OCI-LY3 (cell line): ENCODE results near the gene NPBWR2.

ENCODE experiments used
- H2AFZ ChIP-seq: fragments of 200-600, 300-600 bp; shearing (Covaris generic); 2 replicates; pipeline ENCODE4 v1.6.0; 2014; ENCODE audit warnings: antibody characterized with exemption, low read depth, low read length
- H3K27ac ChIP-seq: fragments of 200-600, 300-600 bp; sonication (generic); 2 replicates; pipeline ENCODE4 v1.5.1; 2014; ENCODE audit warnings: mild to moderate bottlenecking, low read length, moderate library complexity, mixed read lengths
- H3K27me3 ChIP-seq: fragments of 200-600, 300-600 bp; sonication (generic); 2 replicates; pipeline ENCODE4 v1.6.1; 2014; ENCODE audit warnings: low read depth, low read length, mixed read lengths
- H3K36me3 ChIP-seq: fragments of 200-600, 300-600 bp; sonication (generic); replicated peaks from 2 replicates; pipeline ENCODE3; 2014; ENCODE audit warnings: low read depth, low read length, mixed read lengths
- H3K4me1 ChIP-seq: fragments of 300-600, 200-600 bp; sonication (generic); 2 replicates; pipeline ENCODE4 v1.6.1; 2014; ENCODE audit warnings: low read length, mixed read lengths
- H3K4me2 ChIP-seq: fragments of 200-600, 300-600 bp; sonication (generic); 2 replicates; pipeline ENCODE4 v1.6.1; 2014; ENCODE audit warnings: low read length, mixed read lengths
- H3K4me3 ChIP-seq: fragments of 300-600, 200-600 bp; sonication (generic); 2 replicates; pipeline ENCODE4 v1.5.1; 2014; ENCODE audit warnings: antibody characterized with exemption, mild to moderate bottlenecking, low read length, moderate library complexity
- H3K79me2 ChIP-seq: fragments of 300-600, 200-600 bp; shearing (Covaris generic); 2 replicates; pipeline ENCODE4 v1.6.1; 2014; ENCODE audit warnings: mild to moderate bottlenecking, low read length, mixed read lengths
- H3K9ac ChIP-seq: fragments of 300-600, 200-600 bp; shearing (Covaris generic); 2 replicates; pipeline ENCODE4 v1.6.0; 2014; ENCODE audit warnings: mild to moderate bottlenecking, low read length, moderate library complexity
- H3K9me3 ChIP-seq: fragments of 200-600, 300-600 bp; shearing (Covaris generic); 2 replicates; pipeline ENCODE4 v1.6.1; 2014; ENCODE audit warnings: low read length, mixed read lengths; ENCODE audit not compliant: insufficient read depth
- H4K20me1 ChIP-seq: fragments of 200-600, 300-600 bp; sonication (generic); 2 replicates; pipeline ENCODE4 v1.6.1; 2016; ENCODE audit warnings: low read length, mixed read lengths; ENCODE audit not compliant: insufficient read depth
- CTCF ChIP-seq: fragments of 200-600, 300-600 bp; sonication (generic); IDR thresholded peaks from 2 replicates; pipeline ENCODE4 v1.5.1; 2014; ENCODE audit warnings: antibody characterized with exemption, low read length, low read depth
- EZH2phosphoT487 ChIP-seq: fragments of 200-600 bp; shearing (Covaris generic); IDR thresholded peaks from 2 replicates; pipeline ENCODE4 v1.6.1; 2018; ENCODE audit warnings: antibody characterized with exemption, mixed run types, low read depth

Gene NPBWR2

GRCh38 chr20:64069614-64070243, 37.6 kb downstream of the NPBWR2 start:
- Histone ChIP-seq H3K4me1 (peaks cover 6% of the 10 kb centered on the region; the same call in 1 of the 2 replicates), H3K9me3 (no peaks in the 10 kb centered on the region), H3K4me2 (no peak overlapping the region), H4K20me1 (no peaks in the 10 kb centered on the region), H3K27me3 (peaks cover 4% of the 10 kb centered on the region; the same call in 1 of the 2 replicates), H3K79me2 (no peaks in the 10 kb centered on the region), H3K36me3 (peaks cover 10% of the 10 kb centered on the region), H3K9ac (no peak overlapping the region), H3K27ac (no peak overlapping the region), H3K4me3 (no peak overlapping the region), H2AFZ (no peak overlapping the region)
- peak; percentile 75 for TF ChIP-seq CTCF
- no peak for TF ChIP-seq EZH2phosphoT487

GRCh38 chr20:64069209-64069613, 38.2 kb downstream of the NPBWR2 start:
- no peak overlapping the region for H3K4me3 ChIP-seq
- peaks cover 6% of the 10 kb centered on the region; the same call in 1 of the 2 replicates for H3K4me1 ChIP-seq
- no peaks in the 10 kb centered on the region for H4K20me1 ChIP-seq
- peaks cover 4% of the 10 kb centered on the region; the same call in 1 of the 2 replicates for H3K27me3 ChIP-seq
- no peak overlapping the region for H3K4me2 ChIP-seq
- no peaks in the 10 kb centered on the region for H3K9me3 ChIP-seq
- H3K79me2 ChIP-seq = no peaks in the 10 kb centered on the region
- peaks cover 10% of the 10 kb centered on the region for H3K36me3 ChIP-seq
- TF ChIP-seq EZH2phosphoT487 (no peak), CTCF (no peak)
- H3K9ac ChIP-seq = no peak overlapping the region
- H2AFZ ChIP-seq = no peak overlapping the region
- no peak overlapping the region for H3K27ac ChIP-seq

DNA sequence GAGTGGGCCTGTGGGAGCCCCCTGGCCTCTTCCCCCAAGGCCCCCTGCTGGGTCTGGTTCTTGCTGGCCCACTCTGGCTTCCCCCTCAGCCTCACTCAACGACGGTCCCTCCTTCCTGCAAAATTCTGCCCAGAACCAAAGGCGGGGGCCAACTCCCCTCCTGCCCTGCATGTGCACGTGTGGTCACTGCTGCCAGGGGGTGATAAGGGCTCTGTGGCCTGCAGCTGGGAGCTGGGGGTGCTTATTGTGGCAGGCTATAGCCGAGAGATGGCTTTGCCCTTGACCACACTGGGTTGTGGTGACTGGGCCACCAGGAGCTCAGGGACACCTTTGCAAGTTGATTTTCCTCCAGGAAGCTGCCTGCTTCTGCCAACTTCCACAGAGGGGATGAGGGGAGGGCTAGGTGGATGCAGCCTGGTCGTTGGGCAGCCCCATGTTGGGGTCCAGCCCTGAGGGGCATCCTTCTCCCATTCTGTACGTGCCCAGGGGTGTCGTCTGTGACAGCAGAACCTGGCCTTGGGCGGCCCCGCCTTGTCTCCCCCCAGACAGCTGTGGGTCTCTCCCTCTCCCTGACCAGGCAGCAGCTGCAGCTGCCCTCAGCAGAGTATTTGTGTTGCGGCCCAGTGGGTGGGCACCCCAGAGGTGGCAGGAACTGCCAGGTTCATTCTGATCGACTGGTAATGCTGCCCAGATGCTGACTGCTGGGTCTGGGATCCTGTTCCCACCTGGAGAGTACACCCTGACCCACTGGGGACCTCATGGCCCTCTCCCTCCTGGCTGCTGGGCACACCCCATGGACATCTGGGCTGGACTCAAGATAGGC, 38.8 kb downstream of the NPBWR2 start:
- no peak for TF ChIP-seq EZH2phosphoT487
- no peak for TF ChIP-seq CTCF
- Histone ChIP-seq H3K9me3 (no peaks in the 10 kb centered on the region), H3K27me3 (peaks cover 4% of the 10 kb centered on the region; the same call in 1 of the 2 replicates), H3K4me3 (no peak overlapping the region), H3K9ac (no peak overlapping the region), H2AFZ (no peak overlapping the region), H3K4me2 (no peak overlapping the region), H3K4me1 (peaks cover 12% of the 10 kb centered on the region), H3K27ac (no peak overlapping the region), H4K20me1 (no peaks in the 10 kb centered on the region), H3K36me3 (peaks cover 8% of the 10 kb centered on the region), H3K79me2 (no peaks in the 10 kb centered on the region)

DNA sequence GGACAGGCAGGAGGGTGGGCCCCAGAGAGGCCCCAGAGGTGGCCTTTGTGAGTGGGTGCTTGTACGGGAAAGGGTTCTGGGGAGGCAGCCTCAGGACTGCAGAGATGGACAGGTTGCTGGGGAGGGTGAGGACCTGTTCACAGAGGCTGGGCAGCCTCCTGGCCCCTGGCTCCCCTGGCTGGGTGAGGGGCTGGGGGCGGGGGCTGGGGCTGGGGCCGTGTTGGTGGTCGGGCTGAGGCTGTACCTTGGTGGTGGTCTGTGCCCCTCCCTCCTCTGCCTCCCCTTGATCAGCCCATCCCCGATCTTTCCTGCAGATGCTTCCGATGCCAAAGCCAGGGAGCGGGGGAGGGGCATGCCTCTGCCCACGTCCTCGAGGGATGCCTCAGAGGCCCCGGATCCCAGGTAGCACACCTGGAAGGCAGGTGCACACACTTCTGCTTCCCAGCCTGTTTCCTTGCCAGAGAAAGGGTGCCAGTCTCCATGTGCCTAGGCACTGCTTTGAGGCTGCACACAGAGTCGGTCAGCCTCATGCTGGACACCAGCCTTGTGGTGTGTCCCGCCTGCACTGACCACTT, 39.5 kb downstream of the NPBWR2 start:
- H2AFZ ChIP-seq = no peak overlapping the region
- no peaks in the 10 kb centered on the region for H3K9me3 ChIP-seq
- no peaks in the 10 kb centered on the region for H4K20me1 ChIP-seq
- H3K79me2 ChIP-seq = no peaks in the 10 kb centered on the region
- H3K27me3 ChIP-seq = peaks cover 4% of the 10 kb centered on the region; the same call in 1 of the 2 replicates
- H3K4me3 ChIP-seq = no peak overlapping the region
- H3K36me3 ChIP-seq = peaks cover 4% of the 10 kb centered on the region
- H3K9ac ChIP-seq = no peak overlapping the region
- H3K4me2 ChIP-seq = no peak overlapping the region
- TF ChIP-seq CTCF (no peak), EZH2phosphoT487 (no peak)
- no peak overlapping the region for H3K27ac ChIP-seq
- H3K4me1 ChIP-seq = peaks cover 13% of the 10 kb centered on the region
